Measurements from ENCODE around the gene TTLL3. TPM values are rescaled to one million over a fixed set of nuclear protein-coding genes. Genes with fewer than 3 reads are reported as not detected.

The TTLL3 gene
- total and polyA plus RNA-seq, 2 of the 4 experiments (the other 2 are of a cell fraction): 6.8 to 43.4 TPM

- Histone ChIP-seq H2BK5ac (ENCODE audit: low read depth, low read length, poor library complexity, severe bottlenecking) (no peak overlapping the region), H3K36me3 (ENCODE audit: control insufficient read depth, insufficient read depth, low read length) (peaks cover 19% of the 10 kb centered on the region), H3K27me3 (ENCODE audit: control insufficient read depth, insufficient read depth, low read length) (no peaks in the 10 kb centered on the region), H2AK9ac (replicated peaks; ENCODE audit: low read depth, low read length, poor library complexity) (no peak overlapping the region), H2AFZ (replicated peaks; ENCODE audit: low read length, poor library complexity) (no peak overlapping the region), H3K27ac (ENCODE audit: insufficient read depth, low read length) (no peak overlapping the region), H3K9me1 (ENCODE audit: insufficient read depth, low read length) (peaks cover 9% of the 10 kb centered on the region; the same call in 1 of the 2 replicates), H3K9ac (ENCODE audit: low read depth, low read length) (no peak overlapping the region), H4K20me1 (ENCODE audit: insufficient read depth, low read length) (no peaks in the 10 kb centered on the region), H3K23ac (ENCODE audit: low read depth, low read length) (no peak overlapping the region), H4K8ac (ENCODE audit: low read depth in 2 of 2, low read length in 2 of 2) (no peak overlapping the region), H3K4ac (ENCODE audit: low read depth, low read length) (no peak overlapping the region), H4K5ac (ENCODE audit: low read depth, low read length) (no peak overlapping the region), H3K4me2 (ENCODE audit: low read depth, low read length) (no peak overlapping the region), H2BK120ac (ENCODE audit: low read depth, low read length) (no peak overlapping the region), H3K14ac (replicated peaks; ENCODE audit: low read depth, low read length) (no peak overlapping the region), H3K56ac (ENCODE audit: extremely low read depth, insufficient read depth, low read length) (no peak overlapping the region), H3K79me1 (ENCODE audit: low read depth in 1 of 2, low read length in 2 of 2) (peaks cover 0 to 3% of the 10 kb centered on the region in 2 experiments; a peak in 2 of 4 replicates), H3K4me3 (ENCODE audit: insufficient read depth, low read depth, low read length) (no peak overlapping the region), H3K18ac (ENCODE audit: low read depth, low read length) (no peak overlapping the region), H4K91ac (ENCODE audit: insufficient read depth, low read depth, low read length) (no peak overlapping the region), H3K9me3 (ENCODE audit: control insufficient read depth, insufficient read depth, low read length) (no peaks in the 10 kb centered on the region), H2AK5ac (ENCODE audit: low read depth, low read length) (no peak overlapping the region), H2BK20ac (ENCODE audit: low read depth, low read length) (no peak overlapping the region), H2BK15ac (ENCODE audit: low read depth, low read length) (no peak overlapping the region), H3K4me1 (ENCODE audit: control insufficient read depth, insufficient read depth, low read length) (peaks cover 3% of the 10 kb centered on the region)
- in situ Hi-C loops (cut with MboI; ENCODE audit: low sequenced_read_pairs) (no loop called here), dilution Hi-C loops (cut with HindIII; ENCODE audit: low sequenced_read_pairs, unreplicated experiment) (no loop called here), intact Hi-C loops (cut with micrococcal nuclease) (no loop called here)
- BruUV-seq (replicated peaks): no TSS peak
- WGBS, 2 experiments (ENCODE audit: extremely low coverage in 2 of 2, insufficient read length in 1 of 2): no CpG with 5 or more reads among the region's 1 CpG
- POLR2A ChIA-PET (ENCODE audit: unreplicated experiment): no interaction called here
- DNase-seq (no peak), ATAC-seq (ENCODE audit: low read depth) (no peak)
- CTCF ChIA-PET: no interaction called here
- TF ChIP-seq NFE2L2 (IDR thresholded peaks at IDR 0.05; ENCODE audit: low read depth, low read length): no peak
Measured at GRCh38 chr3:9777694-9778021, 32.4 kb upstream of the TTLL3 start.
